Activated CD8-positive, alpha-beta T cell treated with anti-CD3 and anti-CD28 coated beads, Interleukin-2, amount 10 ng/mL, durations not matched to agents 7 days and 5 days (primary cell): ENCODE results near the gene LIG1. TPM values are rescaled to one million over a fixed set of nuclear protein-coding genes. Genes with fewer than 3 reads are reported as not detected.
A peak's percentile ranks its signal among the peaks of the same experiment; 100 is the strongest.

Source experiments
- ATAC-seq: fragments of 150-1000 bp; cut with Tn5 transposase; one replicate; pipeline ENCODE4 v1.10.0; 2021; ENCODE audit warnings: moderate library complexity
- CTCF ChIA-PET: fragments of 350-600 bp; sonication (Branson Sonifier 250); formaldehyde crosslinking; loops from one replicate; lab custom pipeline; 2021; ENCODE audit warnings: antibody characterized with exemption; lab: Charles Lee
- POLR2A ChIA-PET: fragments of 350-600 bp; sonication (Branson Sonifier 250); formaldehyde crosslinking; loops from one replicate; lab custom pipeline; 2021; ENCODE audit warnings: antibody characterized with exemption; lab: Charles Lee
- DNase-seq: peaks from one replicate; pipeline ENCODE4 v3.0.0-alpha.2; 2020
- H3K27ac Mint-ChIP-seq: one replicate; pipeline ENCODE4 v1.8.0; 2021; ENCODE audit warnings: mild to moderate bottlenecking, mixed read lengths
- H3K27me3 Mint-ChIP-seq: one replicate; pipeline ENCODE4 v1.8.0; 2021; ENCODE audit warnings: low read depth, mixed read lengths
- H3K36me3 Mint-ChIP-seq: one replicate; pipeline ENCODE4 v1.8.0; 2021; ENCODE audit warnings: low read depth, mixed read lengths
- H3K4me1 Mint-ChIP-seq: one replicate; pipeline ENCODE4 v1.8.0; 2021; ENCODE audit warnings: low read depth, mixed read lengths
- H3K4me3 Mint-ChIP-seq: one replicate; pipeline ENCODE4 v1.8.0; 2021; ENCODE audit warnings: mild to moderate bottlenecking, mixed read lengths
- H3K9me3 Mint-ChIP-seq: one replicate; pipeline ENCODE4 v1.8.0; 2022; ENCODE audit warnings: mixed read lengths; ENCODE audit not compliant: insufficient read depth
- total RNA-seq, 2 experiments: library from RNA; stranded (reverse); gene quantifications; one replicate each; pipeline ENCODE4 v1.2.3, GENCODE V29; 2021

Gene LIG1
- total RNA-seq, 2 experiments from 2014 or later = 190 to 198 TPM

GRCh38 chr19:48181505-48181904, 11.4 kb upstream of the LIG1 start:
- Mint-ChIP-seq H3K9me3 (peaks cover 10% of the 10 kb centered on the region), H3K4me1 (peaks cover under 1% of the 10 kb centered on the region), H3K27me3 (no peaks in the 10 kb centered on the region), H3K36me3 (peaks cover 41% of the 10 kb centered on the region), H3K27ac (no peak overlapping the region), H3K4me3 (no peak overlapping the region)
- ATAC-seq (no peak), DNase-seq (no peak)
- ChIA-PET CTCF (no interaction called here), POLR2A (interaction anchor here (0.7 kb wide), 1 partner anchor 9 kb away, joined by 4 read pairs; no protein-coding TSS in a partner anchor)

GRCh38 chr19:48176226-48176625, 6.1 kb upstream of the LIG1 start:
- CTCF ChIA-PET = no interaction called here
- Mint-ChIP-seq H3K4me1 (peaks cover 21% of the 10 kb centered on the region), H3K27ac (no peak overlapping the region), H3K27me3 (no peaks in the 10 kb centered on the region), H3K9me3 (peaks cover 4% of the 10 kb centered on the region), H3K4me3 (no peak overlapping the region), H3K36me3 (peaks cover 57% of the 10 kb centered on the region)
- POLR2A ChIA-PET = interaction anchor here (1.0 kb wide), 1 partner anchor 10 kb away, joined by 3 read pairs; no protein-coding TSS in a partner anchor
- ATAC-seq (no peak), DNase-seq (no peak)

GRCh38 chr19:48175578-48175977, 5.4 kb upstream of the LIG1 start:
- ChIA-PET POLR2A (no interaction called here), CTCF (no interaction called here)
- H3K27me3 Mint-ChIP-seq = no peaks in the 10 kb centered on the region
- no peak overlapping the region for H3K4me3 Mint-ChIP-seq
- peak overlapping the region; percentile 56 for H3K27ac Mint-ChIP-seq
- ATAC-seq = no peak
- H3K4me1 Mint-ChIP-seq = peaks cover 26% of the 10 kb centered on the region
- DNase-seq = no peak
- H3K36me3 Mint-ChIP-seq = peaks cover 58% of the 10 kb centered on the region
- H3K9me3 Mint-ChIP-seq = no peaks in the 10 kb centered on the region

- Mint-ChIP-seq H3K27me3 (no peaks in the 10 kb centered on the region), H3K36me3 (peaks cover 51% of the 10 kb centered on the region), H3K4me1 (peaks cover 26% of the 10 kb centered on the region), H3K4me3 (no peak overlapping the region), H3K27ac (peak overlapping the region; percentile 33), H3K9me3 (no peaks in the 10 kb centered on the region)
- CTCF ChIA-PET = interaction anchor here (1.0 to 2.2 kb wide), 3 partner anchors 14 to 20 kb away, joined by 3 to 8 read pairs (median 4); no protein-coding TSS in a partner anchor
- no peak for ATAC-seq
- DNase-seq = no peak
- POLR2A ChIA-PET = no interaction called here
Measured at GRCh38 chr19:48174445-48175030, 4.4 kb upstream of the LIG1 start.

GRCh38 chr19:48171710-48172109, 1.6 kb upstream of the LIG1 start:
- no peak for DNase-seq
- no peak for ATAC-seq
- Mint-ChIP-seq H3K27ac (no peak overlapping the region), H3K36me3 (peaks cover 51% of the 10 kb centered on the region), H3K27me3 (no peaks in the 10 kb centered on the region), H3K4me1 (peaks cover 49% of the 10 kb centered on the region), H3K9me3 (no peaks in the 10 kb centered on the region), H3K4me3 (peak overlapping the region; percentile 88)
- POLR2A ChIA-PET = interaction anchor here (0.7 to 0.9 kb wide), 3 partner anchors 32 to 89 kb away, joined by 3 to 5 read pairs (median 4); no protein-coding TSS in a partner anchor
- CTCF ChIA-PET = interaction anchor here (1.8 kb wide), 1 partner anchor 64 kb away, joined by 7 read pairs; no protein-coding TSS in a partner anchor

GRCh38 chr19:48170817-48171347, 738 bp upstream of the LIG1 start:
- POLR2A ChIA-PET = interaction anchor here (0.8 to 1.2 kb wide), 3 partner anchors 26 to 89 kb away, joined by 3 to 5 read pairs (median 4); no protein-coding TSS in a partner anchor
- Mint-ChIP-seq H3K4me3 (peak overlapping the region; percentile 88), H3K4me1 (peaks cover 49% of the 10 kb centered on the region), H3K9me3 (no peaks in the 10 kb centered on the region), H3K27me3 (no peaks in the 10 kb centered on the region), H3K27ac (peak overlapping the region; percentile 98), H3K36me3 (peaks cover 49% of the 10 kb centered on the region)
- CTCF ChIA-PET = interaction anchor here (1.8 kb wide), 1 partner anchor 63 kb away, joined by 7 read pairs; no protein-coding TSS in a partner anchor
- DNase-seq = no peak
- ATAC-seq = no peak

- POLR2A ChIA-PET = interaction anchor here (0.6 to 1.2 kb wide), 3 partner anchors 86 to 91 kb away, joined by 3 to 4 read pairs (median 3); partner anchors contain the start of gene CARD8
- CTCF ChIA-PET = interaction anchor here (1.3 kb wide), 1 partner anchor 91 kb away, joined by 5 read pairs; no protein-coding TSS in a partner anchor
- H3K27me3 Mint-ChIP-seq = no peaks in the 10 kb centered on the region
Measured at GRCh38 chr19:48169578-48169938, 586 bp downstream of the LIG1 start.

GRCh38 chr19:48168689-48169088, 1.5 kb downstream of the LIG1 start:
- Mint-ChIP-seq H3K4me3 (peak overlapping the region; percentile 88), H3K4me1 (peaks cover 38% of the 10 kb centered on the region), H3K36me3 (peaks cover 45% of the 10 kb centered on the region), H3K27me3 (no peaks in the 10 kb centered on the region), H3K27ac (peak overlapping the region; percentile 14), H3K9me3 (no peaks in the 10 kb centered on the region)
- POLR2A ChIA-PET = interaction anchor here (0.9 kb wide), 1 partner anchor 87 kb away, joined by 4 read pairs; the partner anchor contains the start of gene CARD8
- CTCF ChIA-PET = interaction anchor here (1.3 kb wide), 1 partner anchor 92 kb away, joined by 5 read pairs; no protein-coding TSS in a partner anchor
- no peak for DNase-seq
- no peak for ATAC-seq

More at GRCh38 chr19:48169578-48169938, 586 bp downstream of the LIG1 start:
- peak overlapping the region; percentile 88 for H3K4me3 Mint-ChIP-seq
- peak overlapping the region; percentile 98 for H3K27ac Mint-ChIP-seq
- peak; percentile 13 for ATAC-seq
- DNase-seq = peak; percentile 93
- peaks cover 39% of the 10 kb centered on the region for H3K4me1 Mint-ChIP-seq
- peaks cover 46% of the 10 kb centered on the region for H3K36me3 Mint-ChIP-seq
- H3K9me3 Mint-ChIP-seq = no peaks in the 10 kb centered on the region

- peaks cover 61% of the 10 kb centered on the region for H3K36me3 Mint-ChIP-seq
Measured at GRCh38 chr19:48158210-48158790, 11.8 kb downstream of the LIG1 start.

GRCh38 chr19:48154003-48154402, 16.1 kb downstream of the LIG1 start:
- Mint-ChIP-seq H3K36me3 (peaks cover 55% of the 10 kb centered on the region), H3K9me3 (no peaks in the 10 kb centered on the region), H3K4me1 (peaks cover 4% of the 10 kb centered on the region), H3K27me3 (no peaks in the 10 kb centered on the region), H3K4me3 (no peak overlapping the region), H3K27ac (peak overlapping the region; percentile 6)
- no peak for DNase-seq
- CTCF ChIA-PET = interaction anchor here (0.9 to 5.3 kb wide), 5 partner anchors 45 to 190 kb away, joined by 3 to 50 read pairs (median 3); partner anchors contain the start of gene PLA2G4C
- ATAC-seq = no peak
- POLR2A ChIA-PET = no interaction called here

More at GRCh38 chr19:48158210-48158790, 11.8 kb downstream of the LIG1 start:
- H3K27me3 Mint-ChIP-seq = no peaks in the 10 kb centered on the region
- POLR2A ChIA-PET = no interaction called here
- no peaks in the 10 kb centered on the region for H3K4me1 Mint-ChIP-seq
- CTCF ChIA-PET = no interaction called here
- no peak overlapping the region for H3K27ac Mint-ChIP-seq
- DNase-seq = no peak
- no peaks in the 10 kb centered on the region for H3K9me3 Mint-ChIP-seq
- no peak for ATAC-seq
- no peak overlapping the region for H3K4me3 Mint-ChIP-seq

GRCh38 chr19:48152551-48152950, 17.6 kb downstream of the LIG1 start:
- H3K27ac Mint-ChIP-seq = no peak overlapping the region
- peaks cover 4% of the 10 kb centered on the region for H3K4me1 Mint-ChIP-seq
- ATAC-seq (peak; percentile 49), DNase-seq (peak; percentile 77)
- POLR2A ChIA-PET = no interaction called here
- CTCF ChIA-PET = interaction anchor here (0.6 to 5.3 kb wide), 12 partner anchors 11 to 191 kb away, joined by 3 to 50 read pairs (median 4); partner anchors contain the start of gene PLA2G4C
- H3K4me3 Mint-ChIP-seq = no peak overlapping the region
- peaks cover 53% of the 10 kb centered on the region for H3K36me3 Mint-ChIP-seq
- no peaks in the 10 kb centered on the region for H3K27me3 Mint-ChIP-seq
- H3K9me3 Mint-ChIP-seq = no peaks in the 10 kb centered on the region
